ENCODE data around the gene OSBPL9.

- no peak for TF ChIP-seq POLR2A (IDR thresholded peaks at IDR 0.05)
- TF ChIP-seq, protein P1, sequence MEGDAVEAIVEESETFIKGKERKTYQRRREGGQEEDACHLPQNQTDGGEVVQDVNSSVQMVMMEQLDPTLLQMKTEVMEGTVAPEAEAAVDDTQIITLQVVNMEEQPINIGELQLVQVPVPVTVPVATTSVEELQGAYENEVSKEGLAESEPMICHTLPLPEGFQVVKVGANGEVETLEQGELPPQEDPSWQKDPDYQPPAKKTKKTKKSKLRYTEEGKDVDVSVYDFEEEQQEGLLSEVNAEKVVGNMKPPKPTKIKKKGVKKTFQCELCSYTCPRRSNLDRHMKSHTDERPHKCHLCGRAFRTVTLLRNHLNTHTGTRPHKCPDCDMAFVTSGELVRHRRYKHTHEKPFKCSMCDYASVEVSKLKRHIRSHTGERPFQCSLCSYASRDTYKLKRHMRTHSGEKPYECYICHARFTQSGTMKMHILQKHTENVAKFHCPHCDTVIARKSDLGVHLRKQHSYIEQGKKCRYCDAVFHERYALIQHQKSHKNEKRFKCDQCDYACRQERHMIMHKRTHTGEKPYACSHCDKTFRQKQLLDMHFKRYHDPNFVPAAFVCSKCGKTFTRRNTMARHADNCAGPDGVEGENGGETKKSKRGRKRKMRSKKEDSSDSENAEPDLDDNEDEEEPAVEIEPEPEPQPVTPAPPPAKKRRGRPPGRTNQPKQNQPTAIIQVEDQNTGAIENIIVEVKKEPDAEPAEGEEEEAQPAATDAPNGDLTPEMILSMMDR (IDR thresholded peaks at IDR 0.05 in 4 of 5, conservative IDR thresholded peaks at IDR 0.05 in 1 of 5) = no peak
Measured at GRCh38 chr1:51671527-51672325, 54.8 kb downstream of the OSBPL9 start.
